Choroid plexus epithelial cell (primary cell): ENCODE measurements around the gene EXOSC9.
A peak's percentile ranks its signal among the peaks of the same experiment; 100 is the strongest.
"Not testable (repeated sequence)": the region's sequence is repeated elsewhere in the genome, so short reads cannot be mapped to it uniquely, and the experiment has no call there.

Experiments used
- DNase-seq: peaks from one replicate; pipeline ENCODE4 v3.0.0-alpha.2; 2010; ENCODE audit warnings: low read depth
- H3K4me3 ChIP-seq: 2 replicates; pipeline ENCODE4 v1.5.1; 2011; ENCODE audit warnings: low read depth, mild to moderate bottlenecking, control low read depth, low read length, moderate library complexity
- TF ChIP-seq, protein P1 (sequence below): conservative IDR thresholded peaks from 2 replicates; pipeline ENCODE4 v1.5.1; 2011; ENCODE audit warnings: low read depth, mild to moderate bottlenecking, control low read depth, inconsistent platforms, low read length, moderate library complexity

The EXOSC9 gene, protein sequence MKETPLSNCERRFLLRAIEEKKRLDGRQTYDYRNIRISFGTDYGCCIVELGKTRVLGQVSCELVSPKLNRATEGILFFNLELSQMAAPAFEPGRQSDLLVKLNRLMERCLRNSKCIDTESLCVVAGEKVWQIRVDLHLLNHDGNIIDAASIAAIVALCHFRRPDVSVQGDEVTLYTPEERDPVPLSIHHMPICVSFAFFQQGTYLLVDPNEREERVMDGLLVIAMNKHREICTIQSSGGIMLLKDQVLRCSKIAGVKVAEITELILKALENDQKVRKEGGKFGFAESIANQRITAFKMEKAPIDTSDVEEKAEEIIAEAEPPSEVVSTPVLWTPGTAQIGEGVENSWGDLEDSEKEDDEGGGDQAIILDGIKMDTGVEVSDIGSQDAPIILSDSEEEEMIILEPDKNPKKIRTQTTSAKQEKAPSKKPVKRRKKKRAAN

DNA sequence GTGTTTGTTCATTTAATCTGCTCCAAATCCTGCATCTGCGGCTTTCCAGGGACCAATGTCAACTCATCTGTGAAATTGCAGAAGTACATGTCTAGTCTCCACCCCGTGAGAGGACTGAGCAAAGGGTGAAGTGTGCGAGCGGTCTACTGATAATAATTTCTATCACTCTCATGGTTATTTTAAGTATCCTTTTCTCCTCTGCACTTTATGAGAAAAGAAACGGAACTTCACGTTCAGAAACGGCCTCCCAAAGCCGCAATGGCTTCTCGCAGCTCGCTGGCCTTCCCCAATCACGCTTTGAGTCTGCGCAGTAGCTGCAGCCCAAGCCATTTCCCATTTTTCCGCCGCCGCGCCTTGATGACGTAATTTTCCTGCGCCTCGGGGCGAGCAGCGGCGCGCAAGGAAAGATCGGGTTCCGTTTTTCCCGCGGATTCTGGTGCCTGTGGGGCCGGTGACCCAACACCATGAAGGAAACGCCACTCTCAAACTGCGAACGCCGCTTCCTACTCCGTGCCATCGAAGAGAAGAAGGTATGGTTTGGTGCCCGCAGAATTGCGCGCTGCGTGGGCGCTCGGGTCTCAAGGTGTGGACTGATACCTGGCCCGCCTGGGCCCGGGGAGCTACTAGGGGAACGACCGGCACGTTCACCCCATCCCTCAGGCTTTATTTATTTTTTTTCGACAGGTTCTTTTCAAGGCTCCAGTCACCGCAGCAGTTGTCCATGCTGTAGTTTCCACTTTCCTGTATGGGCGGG, at the start of gene EXOSC9:
Gene EXOSC9 (plus strand): TSS at position 363 of the 754 bp plus-strand sequence. CDS start 102 bp downstream, at position 465.
- TF ChIP-seq, protein P1, sequence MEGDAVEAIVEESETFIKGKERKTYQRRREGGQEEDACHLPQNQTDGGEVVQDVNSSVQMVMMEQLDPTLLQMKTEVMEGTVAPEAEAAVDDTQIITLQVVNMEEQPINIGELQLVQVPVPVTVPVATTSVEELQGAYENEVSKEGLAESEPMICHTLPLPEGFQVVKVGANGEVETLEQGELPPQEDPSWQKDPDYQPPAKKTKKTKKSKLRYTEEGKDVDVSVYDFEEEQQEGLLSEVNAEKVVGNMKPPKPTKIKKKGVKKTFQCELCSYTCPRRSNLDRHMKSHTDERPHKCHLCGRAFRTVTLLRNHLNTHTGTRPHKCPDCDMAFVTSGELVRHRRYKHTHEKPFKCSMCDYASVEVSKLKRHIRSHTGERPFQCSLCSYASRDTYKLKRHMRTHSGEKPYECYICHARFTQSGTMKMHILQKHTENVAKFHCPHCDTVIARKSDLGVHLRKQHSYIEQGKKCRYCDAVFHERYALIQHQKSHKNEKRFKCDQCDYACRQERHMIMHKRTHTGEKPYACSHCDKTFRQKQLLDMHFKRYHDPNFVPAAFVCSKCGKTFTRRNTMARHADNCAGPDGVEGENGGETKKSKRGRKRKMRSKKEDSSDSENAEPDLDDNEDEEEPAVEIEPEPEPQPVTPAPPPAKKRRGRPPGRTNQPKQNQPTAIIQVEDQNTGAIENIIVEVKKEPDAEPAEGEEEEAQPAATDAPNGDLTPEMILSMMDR = no peak
- peak within 1 kb of the TSS; percentile 100 for H3K4me3 ChIP-seq

DNA sequence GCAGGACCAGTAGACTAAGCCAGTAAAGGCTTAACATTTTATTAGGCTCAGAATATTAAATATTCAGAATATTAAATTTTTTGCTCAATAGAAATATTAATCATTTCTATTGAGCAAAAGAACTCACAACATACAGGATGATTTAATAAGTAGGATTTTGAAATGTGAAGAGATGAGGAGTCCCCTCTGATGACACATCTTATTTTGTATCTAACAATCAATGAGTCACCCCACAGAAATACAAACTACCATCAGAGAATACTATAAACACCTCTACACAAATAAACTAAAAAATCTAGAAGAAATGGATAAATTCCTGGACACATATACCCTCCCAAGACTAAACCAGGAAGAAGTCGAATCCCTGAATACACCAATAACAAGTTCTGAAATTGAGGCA, 49.0 kb upstream of the EXOSC9 start:
- not testable (repeated sequence) for DNase-seq, H3K4me3 ChIP-seq

More for the DNA sequence above, at the start of gene EXOSC9:
- DNase-seq = peak; percentile 96

DNA sequence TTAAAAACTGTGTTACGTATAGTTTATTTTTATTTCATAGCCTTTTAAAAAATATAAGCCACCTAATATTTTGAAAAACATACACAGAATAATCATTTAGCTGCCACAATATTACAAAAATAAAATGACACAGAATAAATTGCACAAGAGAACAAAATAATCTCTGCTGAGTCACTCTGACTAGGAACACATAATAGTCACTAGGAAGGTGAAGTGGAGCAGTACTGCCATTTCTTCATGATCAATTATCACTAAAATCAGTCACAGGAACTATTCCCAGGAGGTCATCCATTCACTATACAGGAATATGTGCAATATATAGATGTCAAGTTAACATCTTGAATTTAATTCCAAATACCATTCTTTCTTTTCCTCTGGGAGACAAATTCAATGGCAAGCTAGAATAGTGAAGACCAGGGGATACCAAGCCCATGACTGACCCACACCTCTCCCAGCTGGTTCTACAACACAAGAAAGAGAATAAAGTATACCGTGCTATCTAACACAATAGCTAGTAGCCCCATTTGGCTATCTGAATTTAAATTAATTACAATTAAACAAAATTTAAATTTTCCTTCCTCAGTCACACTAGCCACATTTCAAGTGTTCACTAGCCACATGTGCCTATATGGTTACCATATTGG, 42.1 kb upstream of the EXOSC9 start:
- peak; percentile 31 for DNase-seq
- H3K4me3 ChIP-seq = no peak overlapping the region
- TF ChIP-seq, protein P1 = no peak

DNA sequence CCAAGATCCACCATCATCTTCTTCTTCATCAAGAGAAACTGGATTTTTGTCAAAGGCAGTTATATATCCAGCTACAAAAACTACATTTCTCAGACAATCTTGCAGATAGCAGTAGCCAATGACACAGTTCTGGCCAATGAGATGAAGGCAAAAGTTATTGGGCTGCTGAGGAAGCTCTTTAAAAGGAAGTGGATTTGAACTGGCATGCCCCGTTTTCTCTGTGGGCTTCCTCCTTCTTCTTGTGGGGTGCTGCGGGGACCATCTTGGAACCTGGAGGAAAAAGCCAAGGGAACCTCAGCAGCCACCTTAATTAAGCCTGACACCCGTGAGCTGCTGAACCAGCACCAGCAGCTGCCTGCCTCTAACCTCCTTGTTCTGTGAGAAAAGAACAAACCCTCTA, 40.9 kb upstream of the EXOSC9 start:
- no peak overlapping the region for H3K4me3 ChIP-seq
- DNase-seq = no peak
- TF ChIP-seq, protein P1 = no peak

DNA sequence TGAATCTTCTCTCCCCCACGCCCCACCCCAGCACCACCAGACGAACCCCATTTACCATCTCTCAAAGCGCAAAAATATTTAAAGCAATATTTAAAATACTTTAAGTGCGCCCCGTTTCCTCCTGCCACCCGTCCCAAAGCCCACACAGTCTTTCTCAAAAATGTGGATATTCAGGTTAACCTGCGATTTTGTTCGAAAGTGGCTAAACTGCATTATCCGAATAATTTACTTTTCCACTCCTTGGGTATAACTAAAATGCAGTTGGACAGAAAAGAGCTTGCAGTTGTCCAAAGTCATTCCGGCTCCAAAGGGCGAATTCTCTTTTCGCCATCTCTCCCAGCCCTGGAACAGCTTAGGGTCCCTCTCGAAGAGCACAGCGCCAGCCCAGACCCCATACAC, 36.8 kb upstream of the EXOSC9 start:
- peak overlapping the region; percentile 60 for H3K4me3 ChIP-seq
- no peak for DNase-seq
- TF ChIP-seq, protein P1 = no peak

DNA sequence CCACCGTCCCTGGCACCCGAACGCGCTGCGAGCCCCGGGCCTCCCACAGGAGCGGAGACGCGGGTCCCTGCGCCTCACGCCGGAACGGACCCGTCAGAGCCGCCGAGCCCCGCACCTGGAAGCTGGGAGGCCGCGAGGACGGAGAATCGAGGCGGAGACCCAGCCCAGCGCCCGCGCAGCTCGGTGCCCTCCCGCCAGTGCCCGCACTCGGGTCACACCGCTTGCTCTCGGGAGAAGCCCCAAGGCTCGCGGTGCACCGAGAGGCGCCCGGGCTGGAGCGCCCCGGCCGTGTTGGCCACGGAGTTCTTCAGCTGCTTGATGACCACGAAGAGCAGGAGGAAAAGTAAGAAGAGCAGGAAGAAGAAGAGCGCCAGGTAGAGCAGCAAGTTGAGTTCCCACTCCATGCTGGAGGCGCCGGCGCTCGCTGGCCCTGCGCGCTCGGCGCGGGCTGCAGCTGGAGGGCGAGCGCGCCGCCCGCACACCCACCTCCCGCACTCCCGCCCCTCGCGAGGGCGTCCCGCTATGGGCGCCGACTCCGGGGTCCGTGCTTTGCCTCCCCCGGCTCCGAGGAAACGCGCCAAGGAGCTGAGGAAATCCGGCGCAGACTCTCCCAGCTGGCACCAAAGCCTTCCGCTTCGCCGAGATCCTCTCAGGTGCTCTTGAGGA, 36.3 kb upstream of the EXOSC9 start, which contains the start of gene SMIM43:
Gene SMIM43 (minus strand): TSS at position 463 of the 666 bp plus-strand sequence. CDS start 59 bp downstream, at position 404.
- TF ChIP-seq, protein P1 = no peak
- no peak for DNase-seq
- H3K4me3 ChIP-seq = peak within 1 kb of the TSS; percentile 60
